ENCODE data around the gene ANO1.
A peak's percentile ranks its signal among the peaks of the same experiment; 100 is the strongest.

The ANO1 gene

DNA sequence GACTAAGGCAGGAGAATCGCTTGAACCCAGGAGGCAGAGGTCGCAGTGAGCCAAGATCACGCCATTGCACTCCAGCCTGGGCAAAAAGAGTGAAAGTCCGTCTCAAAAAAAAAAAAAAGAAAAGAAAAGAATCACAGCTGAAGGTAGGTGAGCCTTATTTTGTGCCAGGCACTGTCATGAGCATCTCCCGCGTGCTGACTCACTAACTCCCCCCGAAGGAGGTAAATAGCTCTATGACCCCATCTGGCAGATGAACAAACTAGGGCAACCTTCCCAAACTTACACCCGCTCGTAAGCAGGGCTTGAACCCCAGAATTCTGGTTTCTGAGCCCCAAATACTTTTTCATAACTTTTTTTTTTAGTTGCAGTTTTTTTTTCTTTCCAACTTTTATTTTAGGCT, 60.3 kb downstream of the ANO1 start:
- Histone ChIP-seq H4K20me1 (ENCODE audit: control insufficient read depth, insufficient read depth, low read depth, low read length) (no peaks in the 10 kb centered on the region), H3F3A (ENCODE audit: control insufficient read depth, insufficient read depth) (no peaks in the 10 kb centered on the region), H3K36me3 (ENCODE audit: control insufficient read depth, low read length) (no peaks in the 10 kb centered on the region), H3K79me2 (ENCODE audit: control insufficient read depth, low read length) (no peaks in the 10 kb centered on the region), H3K27me3 (ENCODE audit: control insufficient read depth, low read length) (peaks cover 5% of the 10 kb centered on the region; the same call in 1 of the 2 replicates), H3K9me2 (replicated peaks; ENCODE audit: control insufficient read depth, low read length) (no peaks in the 10 kb centered on the region), H3K4me2 (ENCODE audit: low read length) (no peak overlapping the region), H3K27ac (ENCODE audit: low read depth, low read length) (no peak overlapping the region), H3K4me1 (ENCODE audit: control insufficient read depth, low read length) (no peaks in the 10 kb centered on the region), H3K4me3 (ENCODE audit: low read length) (no peak overlapping the region), H3K9me3 (ENCODE audit: control insufficient read depth, insufficient read depth, low read length) (no peaks in the 10 kb centered on the region)
- TF ChIP-seq EZH2phosphoT487 (IDR thresholded peaks at IDR 0.05; ENCODE audit: borderline replicate concordance, low read length), result no peak
- TF ChIP-seq, protein P1, sequence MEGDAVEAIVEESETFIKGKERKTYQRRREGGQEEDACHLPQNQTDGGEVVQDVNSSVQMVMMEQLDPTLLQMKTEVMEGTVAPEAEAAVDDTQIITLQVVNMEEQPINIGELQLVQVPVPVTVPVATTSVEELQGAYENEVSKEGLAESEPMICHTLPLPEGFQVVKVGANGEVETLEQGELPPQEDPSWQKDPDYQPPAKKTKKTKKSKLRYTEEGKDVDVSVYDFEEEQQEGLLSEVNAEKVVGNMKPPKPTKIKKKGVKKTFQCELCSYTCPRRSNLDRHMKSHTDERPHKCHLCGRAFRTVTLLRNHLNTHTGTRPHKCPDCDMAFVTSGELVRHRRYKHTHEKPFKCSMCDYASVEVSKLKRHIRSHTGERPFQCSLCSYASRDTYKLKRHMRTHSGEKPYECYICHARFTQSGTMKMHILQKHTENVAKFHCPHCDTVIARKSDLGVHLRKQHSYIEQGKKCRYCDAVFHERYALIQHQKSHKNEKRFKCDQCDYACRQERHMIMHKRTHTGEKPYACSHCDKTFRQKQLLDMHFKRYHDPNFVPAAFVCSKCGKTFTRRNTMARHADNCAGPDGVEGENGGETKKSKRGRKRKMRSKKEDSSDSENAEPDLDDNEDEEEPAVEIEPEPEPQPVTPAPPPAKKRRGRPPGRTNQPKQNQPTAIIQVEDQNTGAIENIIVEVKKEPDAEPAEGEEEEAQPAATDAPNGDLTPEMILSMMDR (IDR thresholded peaks at IDR 0.05; ENCODE audit: low read depth, low read length, poor library complexity, severe bottlenecking), result peak; percentile 18

DNA sequence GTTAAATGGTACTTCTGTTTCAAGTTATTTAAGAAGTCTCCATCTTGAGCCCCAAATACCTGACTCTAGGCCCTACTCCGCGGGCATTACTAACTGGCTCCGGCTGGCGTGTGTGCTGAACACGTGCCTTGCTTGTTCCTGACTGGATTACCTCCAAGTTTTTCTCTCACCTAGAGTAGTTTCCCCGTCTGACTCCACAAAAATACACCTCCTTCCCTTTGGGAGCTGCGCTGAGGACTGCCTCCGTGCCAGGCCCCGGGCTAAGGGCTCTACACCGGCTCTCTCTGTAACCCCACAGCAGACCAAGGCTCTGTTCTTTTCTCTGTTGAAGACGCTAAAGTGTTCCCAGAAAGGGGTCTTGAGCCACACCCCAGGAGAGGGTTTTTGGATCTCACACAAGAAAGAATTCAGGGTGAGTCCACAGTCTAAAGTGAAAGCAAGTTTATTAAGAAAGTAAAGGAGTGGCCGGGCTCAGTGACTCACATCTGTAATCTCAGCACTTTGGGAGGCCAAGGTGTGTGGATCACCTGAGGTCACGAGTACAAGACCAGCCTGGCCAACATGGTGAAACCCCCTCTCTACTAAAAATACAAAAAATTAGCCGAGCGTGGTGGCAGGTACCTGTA, 61.8 kb downstream of the ANO1 start:
- Histone ChIP-seq H3K4me2 (ENCODE audit: low read length) (no peak overlapping the region), H3K9me2 (replicated peaks; ENCODE audit: control insufficient read depth, low read length) (no peaks in the 10 kb centered on the region), H3F3A (ENCODE audit: control insufficient read depth, insufficient read depth) (no peaks in the 10 kb centered on the region), H3K9me3 (ENCODE audit: control insufficient read depth, insufficient read depth, low read length) (no peaks in the 10 kb centered on the region), H4K20me1 (ENCODE audit: control insufficient read depth, insufficient read depth, low read depth, low read length) (no peaks in the 10 kb centered on the region), H3K4me3 (ENCODE audit: low read length) (no peak overlapping the region), H3K4me1 (ENCODE audit: control insufficient read depth, low read length) (no peaks in the 10 kb centered on the region), H3K79me2 (ENCODE audit: control insufficient read depth, low read length) (no peaks in the 10 kb centered on the region), H3K27ac (ENCODE audit: low read depth, low read length) (no peak overlapping the region), H3K27me3 (ENCODE audit: control insufficient read depth, low read length) (peaks cover 5% of the 10 kb centered on the region; the same call in 1 of the 2 replicates), H3K36me3 (ENCODE audit: control insufficient read depth, low read length) (no peaks in the 10 kb centered on the region)
- TF ChIP-seq, protein P1 (IDR thresholded peaks at IDR 0.05; ENCODE audit: low read depth, low read length, poor library complexity, severe bottlenecking), result no peak
- TF ChIP-seq EZH2phosphoT487 (IDR thresholded peaks at IDR 0.05; ENCODE audit: borderline replicate concordance, low read length), result no peak

DNA sequence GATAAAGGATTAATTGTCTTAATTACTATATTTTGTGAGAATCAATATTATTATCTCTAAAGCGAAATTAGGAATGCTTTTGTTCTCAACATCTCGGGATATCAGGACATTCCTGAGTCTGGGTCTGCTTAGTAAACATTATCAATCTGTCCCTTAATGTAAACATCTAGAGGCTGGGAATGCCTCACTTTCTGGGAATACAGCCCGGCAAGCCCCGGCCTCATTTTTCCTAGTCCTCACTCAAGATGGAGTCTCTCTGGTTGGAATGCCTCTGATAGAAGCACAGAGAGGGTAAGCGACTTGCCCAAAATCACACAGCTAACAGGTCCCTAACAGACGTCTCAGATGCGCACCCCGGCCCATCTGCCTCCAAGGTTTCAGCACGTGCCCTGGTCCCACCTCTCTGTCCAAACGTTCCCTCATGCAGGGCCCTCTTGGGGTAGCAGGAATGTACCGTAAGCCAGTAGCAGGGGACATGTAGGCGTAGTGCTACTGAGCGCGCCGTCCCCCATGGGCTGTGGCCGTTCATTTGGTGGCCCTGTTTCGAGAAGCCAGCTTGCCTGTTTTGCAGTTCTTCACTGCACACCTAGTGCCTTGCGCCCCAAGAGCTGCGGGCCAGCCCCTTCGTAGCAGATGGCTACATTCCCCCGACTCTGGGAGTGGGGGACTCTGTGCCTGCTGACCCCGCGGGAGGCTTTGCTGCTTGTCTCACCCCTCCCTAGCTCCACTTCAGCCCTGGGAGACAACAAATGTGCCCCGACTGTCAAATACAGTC, 62.8 kb downstream of the ANO1 start:
- H3K4me3 ChIP-seq (ENCODE audit: low read length), result no peak overlapping the region
- no peaks in the 10 kb centered on the region for H3K4me1 ChIP-seq (ENCODE audit: control insufficient read depth, low read length)
- no peak overlapping the region for H3K4me2 ChIP-seq (ENCODE audit: low read length)

More for the DNA sequence above, 62.8 kb downstream of the ANO1 start:
- TF ChIP-seq EZH2phosphoT487 (IDR thresholded peaks at IDR 0.05; ENCODE audit: borderline replicate concordance, low read length), result no peak
- TF ChIP-seq, protein P1 (IDR thresholded peaks at IDR 0.05; ENCODE audit: low read depth, low read length, poor library complexity, severe bottlenecking), result no peak
- no peaks in the 10 kb centered on the region for H3K79me2 ChIP-seq (ENCODE audit: control insufficient read depth, low read length)
- no peaks in the 10 kb centered on the region for H3K9me2 ChIP-seq (replicated peaks; ENCODE audit: control insufficient read depth, low read length)
- H3K36me3 ChIP-seq (ENCODE audit: control insufficient read depth, low read length), result no peaks in the 10 kb centered on the region
- H3K9me3 ChIP-seq (ENCODE audit: control insufficient read depth, insufficient read depth, low read length), result no peaks in the 10 kb centered on the region
- no peak overlapping the region for H3K27ac ChIP-seq (ENCODE audit: low read depth, low read length)
- no peaks in the 10 kb centered on the region for H3F3A ChIP-seq (ENCODE audit: control insufficient read depth, insufficient read depth)
- H3K27me3 ChIP-seq (ENCODE audit: control insufficient read depth, low read length), result peaks cover 5% of the 10 kb centered on the region; the same call in 1 of the 2 replicates
- H4K20me1 ChIP-seq (ENCODE audit: control insufficient read depth, insufficient read depth, low read depth, low read length), result no peaks in the 10 kb centered on the region
